ENCODE data around the gene DPT.

- no peak for TF ChIP-seq CTCF (IDR thresholded peaks at IDR 0.05)
- TF ChIP-seq POLR2A (IDR thresholded peaks at IDR 0.05) = no peak
- TF ChIP-seq EP300 (IDR thresholded peaks at IDR 0.05) = no peak
Observed at GRCh38 chr1:168693197-168693871, 35.7 kb downstream of the DPT start.
